Panc1 (cell line): ENCODE data around the gene CDC25B. TPM values are rescaled to one million over a fixed set of nuclear protein-coding genes. Genes with fewer than 3 reads are reported as not detected.

Experiments
- ATAC-seq: fragments of 200-7000 bp; cut with Tn5 transposase; 2 replicates; pipeline ENCODE4 v1.9.1; 2020; ENCODE audit warnings: mild to moderate bottlenecking, moderate library complexity
- BruUV-seq: library from RNA; stranded (reverse); fragments of 400-500 nt; replicated peaks from 2 replicates; lab custom pipeline; 2021; lab: Mats Ljungman, UMichigan
- CTCF ChIA-PET: fragments of 300-600 bp; sonication (Branson Sonifier 250); formaldehyde crosslinking; loops from one replicate; lab custom pipeline; 2022; ENCODE audit warnings: antibody characterized with exemption; lab: Charles Lee
- POLR2A ChIA-PET: fragments of 300-600 bp; sonication (Branson Sonifier 250); formaldehyde crosslinking; loops from one replicate; lab custom pipeline; 2022; ENCODE audit warnings: antibody characterized with exemption; lab: Charles Lee
- DNase-seq: peaks from one replicate; pipeline ENCODE4 v3.0.0-alpha.2; 2010; ENCODE audit warnings: low read depth, low spot score
- H3K27ac ChIP-seq: 2 replicates; pipeline ENCODE4 v1.5.1; 2011; ENCODE audit warnings: mild to moderate bottlenecking, low read length, inconsistent platforms
- H3K27me3 ChIP-seq: fragments of 200-500 bp; sonication (Bioruptor generic); 2 replicates; pipeline ENCODE4 v1.6.0; 2014; ENCODE audit warnings: low read length, inconsistent platforms; ENCODE audit not compliant: control insufficient read depth, insufficient read depth
- H3K36me3 ChIP-seq: fragments of 200-500 bp; sonication (Bioruptor generic); 2 replicates; pipeline ENCODE4 v1.5.1; 2014; ENCODE audit warnings: inconsistent platforms, mild to moderate bottlenecking, low read length, moderate library complexity; ENCODE audit not compliant: control insufficient read depth, insufficient read depth
- H3K4me1 ChIP-seq: 2 replicates; pipeline ENCODE4 v1.5.1; 2011; ENCODE audit warnings: inconsistent platforms, mild to moderate bottlenecking, low read length, moderate library complexity; ENCODE audit not compliant: control insufficient read depth, insufficient read depth
- H3K4me3 ChIP-seq, 2 experiments: 2 replicates each; pipeline ENCODE4 v1.5.1; 2011 to 2012; ENCODE audit warnings: low read depth in 2 of 2, low read length in 2 of 2, mild to moderate bottlenecking in 2 of 2, inconsistent platforms in 1 of 2, moderate library complexity in 1 of 2
- H3K9me3 ChIP-seq: fragments of 200-500 bp; sonication (Bioruptor generic); 2 replicates; pipeline ENCODE4 v1.5.1; 2014; ENCODE audit warnings: low read depth, mild to moderate bottlenecking, inconsistent platforms, low read length, moderate library complexity; ENCODE audit not compliant: control insufficient read depth, insufficient read depth
- POLR2AphosphoS5 ChIP-seq: IDR thresholded peaks from 2 replicates; pipeline ENCODE4 v1.6.1; 2012; ENCODE audit warnings: mild to moderate bottlenecking, low read depth, low read length, moderate library complexity
- REST ChIP-seq, 2 experiments: IDR thresholded peaks; 2 replicates each; pipeline ENCODE4 v1.6.1; 2011 to 2012; ENCODE audit warnings: low read depth in 2 of 2, control low read depth in 1 of 2, low read length in 1 of 2, mild to moderate bottlenecking in 1 of 2, moderate library complexity in 1 of 2; ENCODE audit not compliant: insufficient read depth in 1 of 2
- SIN3A ChIP-seq: IDR thresholded peaks from 2 replicates; pipeline ENCODE4 v1.6.1; 2012; ENCODE audit warnings: low read depth, mild to moderate bottlenecking, low read length, moderate library complexity, borderline replicate concordance; ENCODE audit not compliant: insufficient read depth
- TCF7L2 ChIP-seq: IDR thresholded peaks from 2 replicates; pipeline ENCODE4 v1.6.1; 2011; ENCODE audit warnings: mild to moderate bottlenecking, low read depth, low read length, inconsistent platforms
- in situ Hi-C: cut with HindIII; loops from 2 replicates; pipeline ENCODE4 v1.10.0; 2016; ENCODE audit warnings: low sequenced_read_pairs, low pct_unique_long_range_greater_than_20kb
- intact Hi-C: fragments of 100-400 bp; cut with micrococcal nuclease; formaldehyde crosslinking; loops from one replicate; pipeline ENCODE4 v1.10.0; 2022; ENCODE audit not compliant: unreplicated experiment
- total RNA-seq: library from RNA; stranded (reverse); gene quantifications from one replicate; pipeline ENCODE4 v1.2.1, GENCODE V29; 2021; ENCODE audit not compliant: unreplicated experiment
- TF ChIP-seq, protein P1 (sequence below): fragments of 450-650 bp; IDR thresholded peaks from 2 replicates; pipeline ENCODE4 v1.5.1; 2017; ENCODE audit warnings: mild to moderate bottlenecking

The CDC25B gene
- total RNA-seq, 1 experiment from 2014 or later = 170 TPM

GRCh38 chr20:3803854-3804253, 7.7 kb downstream of the CDC25B start:
- intact Hi-C loops (no loop called here), in situ Hi-C loops (no loop called here)
- BruUV-seq = no TSS peak
- TF ChIP-seq POLR2AphosphoS5 (no peak), REST (IDR thresholded peaks at IDR 0.05; ENCODE audit: insufficient read depth in 1 of 2, low read depth in 2 of 2, low read length in 1 of 2) (no peak), TCF7L2 (no peak), SIN3A (no peak)
- TF ChIP-seq, protein P1, sequence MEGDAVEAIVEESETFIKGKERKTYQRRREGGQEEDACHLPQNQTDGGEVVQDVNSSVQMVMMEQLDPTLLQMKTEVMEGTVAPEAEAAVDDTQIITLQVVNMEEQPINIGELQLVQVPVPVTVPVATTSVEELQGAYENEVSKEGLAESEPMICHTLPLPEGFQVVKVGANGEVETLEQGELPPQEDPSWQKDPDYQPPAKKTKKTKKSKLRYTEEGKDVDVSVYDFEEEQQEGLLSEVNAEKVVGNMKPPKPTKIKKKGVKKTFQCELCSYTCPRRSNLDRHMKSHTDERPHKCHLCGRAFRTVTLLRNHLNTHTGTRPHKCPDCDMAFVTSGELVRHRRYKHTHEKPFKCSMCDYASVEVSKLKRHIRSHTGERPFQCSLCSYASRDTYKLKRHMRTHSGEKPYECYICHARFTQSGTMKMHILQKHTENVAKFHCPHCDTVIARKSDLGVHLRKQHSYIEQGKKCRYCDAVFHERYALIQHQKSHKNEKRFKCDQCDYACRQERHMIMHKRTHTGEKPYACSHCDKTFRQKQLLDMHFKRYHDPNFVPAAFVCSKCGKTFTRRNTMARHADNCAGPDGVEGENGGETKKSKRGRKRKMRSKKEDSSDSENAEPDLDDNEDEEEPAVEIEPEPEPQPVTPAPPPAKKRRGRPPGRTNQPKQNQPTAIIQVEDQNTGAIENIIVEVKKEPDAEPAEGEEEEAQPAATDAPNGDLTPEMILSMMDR = no peak
- Histone ChIP-seq H3K27ac (no peak overlapping the region), H3K9me3 (no peaks in the 10 kb centered on the region), H3K27me3 (no peaks in the 10 kb centered on the region), H3K4me3 (no peak overlapping the region), H3K4me1 (peaks cover 40% of the 10 kb centered on the region), H3K36me3 (no peaks in the 10 kb centered on the region)
- ATAC-seq (no peak), DNase-seq (no peak)
- ChIA-PET CTCF (no interaction called here), POLR2A (no interaction called here)

DNA sequence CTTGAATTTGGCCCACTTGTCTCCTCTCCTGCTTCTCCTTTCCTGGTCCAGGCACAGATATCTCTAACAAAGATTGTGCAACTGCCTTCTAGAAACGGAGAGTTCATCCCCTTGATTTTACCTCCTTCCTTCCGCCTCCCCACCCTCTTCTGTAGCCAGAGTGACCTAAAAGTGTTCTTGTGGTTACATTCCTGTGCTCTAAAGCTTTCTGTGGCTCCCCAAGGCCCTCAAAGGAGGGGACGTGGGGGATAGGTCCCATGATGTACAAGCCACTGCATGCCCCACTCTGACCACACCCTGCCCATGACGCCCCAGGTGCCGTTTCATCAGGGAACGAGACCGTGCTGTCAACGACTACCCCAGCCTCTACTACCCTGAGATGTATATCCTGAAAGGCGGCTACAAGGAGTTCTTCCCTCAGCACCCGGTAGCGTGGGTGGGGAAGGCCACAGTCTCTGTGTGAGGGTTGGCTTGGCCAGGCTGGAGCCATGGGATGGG, 8.2 kb downstream of the CDC25B start:
- no peak for DNase-seq
- no peak for TF ChIP-seq POLR2AphosphoS5
- TF ChIP-seq, protein P1 = no peak
- no peak for TF ChIP-seq TCF7L2
- TF ChIP-seq SIN3A = no peak
- no peak for TF ChIP-seq REST (IDR thresholded peaks at IDR 0.05; ENCODE audit: insufficient read depth in 1 of 2, low read depth in 2 of 2, low read length in 1 of 2)
- H3K9me3 ChIP-seq = no peaks in the 10 kb centered on the region
- CTCF ChIA-PET = no interaction called here
- POLR2A ChIA-PET = no interaction called here
- no peak for ATAC-seq
- H3K36me3 ChIP-seq = no peaks in the 10 kb centered on the region
- no TSS peak for BruUV-seq
- no peak overlapping the region; the same call in 1 of the 2 replicates for H3K27ac ChIP-seq
- peaks cover 38% of the 10 kb centered on the region for H3K4me1 ChIP-seq
- in situ Hi-C loops (no loop called here), intact Hi-C loops (no loop called here)
- H3K4me3 ChIP-seq = no peak overlapping the region
- H3K27me3 ChIP-seq = no peaks in the 10 kb centered on the region
